Kidney glomerular epithelial cell (primary cell): Measurements from ENCODE around the gene MED7.

Experiments
- DNase-seq: peaks from one replicate; lab custom pipeline; 2025; lab: John Stamatoyannopoulos, UW

Gene MED7

DNA sequence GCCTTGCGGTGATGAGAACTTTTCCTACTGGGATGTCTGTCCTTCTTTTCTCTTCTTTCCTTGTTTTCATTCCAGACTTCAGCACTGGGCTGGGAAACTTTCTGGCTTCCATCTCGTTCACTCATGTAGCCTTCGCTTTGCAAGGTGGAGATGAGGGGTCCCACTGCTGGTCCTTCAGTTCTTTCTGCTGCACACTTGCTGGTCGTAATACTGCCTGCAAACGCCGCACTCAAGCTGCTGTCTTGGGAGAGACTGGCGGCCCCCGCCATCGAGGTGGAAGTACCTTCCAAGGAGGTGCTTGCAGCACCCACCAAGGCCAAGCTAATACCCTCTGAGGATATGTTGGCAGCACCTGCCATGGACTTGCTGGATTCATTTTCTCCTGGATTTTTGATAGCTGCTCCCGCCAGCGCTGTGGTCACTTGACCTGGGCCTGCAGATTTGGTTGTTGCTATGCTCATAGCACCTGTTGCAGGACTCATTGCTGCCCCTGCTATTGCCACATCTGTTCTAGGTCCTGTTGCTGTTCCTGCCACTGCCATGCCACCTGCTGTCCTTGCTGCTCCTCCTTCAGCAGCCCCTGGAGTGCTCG, 20.4 kb upstream of the MED7 start:
- DNase-seq = no peak

DNA sequence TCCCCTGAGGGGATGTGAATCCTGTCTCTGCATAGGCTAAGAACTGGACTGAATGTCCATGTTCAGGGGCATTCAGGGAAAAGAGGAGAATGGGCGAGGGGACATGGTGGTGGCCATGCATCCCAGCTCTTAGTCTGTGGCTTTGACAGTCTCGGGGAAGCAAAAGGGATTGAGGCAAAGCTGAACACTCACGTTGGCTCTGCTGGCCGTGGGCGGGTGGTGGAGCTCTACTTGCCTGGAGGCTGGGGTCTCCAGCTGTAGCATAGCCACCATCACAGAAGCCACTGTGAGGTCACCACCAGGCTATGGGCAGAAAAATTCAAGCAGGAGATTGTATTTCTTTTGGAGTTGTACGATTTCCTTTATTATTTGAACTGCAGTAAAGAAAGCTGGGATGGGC, 19.3 kb upstream of the MED7 start:
- DNase-seq = no peak

DNA sequence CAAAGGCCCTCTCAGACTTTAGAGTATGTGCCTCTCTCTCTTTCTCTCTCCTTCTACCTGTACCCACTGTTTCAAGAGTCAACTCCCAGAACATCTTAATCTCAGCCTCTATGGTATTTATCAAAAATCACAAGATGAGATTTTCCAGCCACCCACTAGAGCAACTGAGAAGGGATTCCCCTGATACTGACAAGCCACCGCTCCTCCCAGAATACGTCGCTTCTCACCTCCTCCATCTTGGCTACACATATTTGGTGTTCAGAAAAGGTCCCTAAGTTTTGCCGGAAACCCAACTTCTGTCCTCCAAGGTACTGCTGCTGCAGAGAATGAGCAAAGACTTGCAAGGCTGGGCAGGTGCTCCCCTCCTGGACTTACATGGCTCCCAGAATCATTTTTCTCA, 17.3 kb upstream of the MED7 start:
- no peak for DNase-seq

DNA sequence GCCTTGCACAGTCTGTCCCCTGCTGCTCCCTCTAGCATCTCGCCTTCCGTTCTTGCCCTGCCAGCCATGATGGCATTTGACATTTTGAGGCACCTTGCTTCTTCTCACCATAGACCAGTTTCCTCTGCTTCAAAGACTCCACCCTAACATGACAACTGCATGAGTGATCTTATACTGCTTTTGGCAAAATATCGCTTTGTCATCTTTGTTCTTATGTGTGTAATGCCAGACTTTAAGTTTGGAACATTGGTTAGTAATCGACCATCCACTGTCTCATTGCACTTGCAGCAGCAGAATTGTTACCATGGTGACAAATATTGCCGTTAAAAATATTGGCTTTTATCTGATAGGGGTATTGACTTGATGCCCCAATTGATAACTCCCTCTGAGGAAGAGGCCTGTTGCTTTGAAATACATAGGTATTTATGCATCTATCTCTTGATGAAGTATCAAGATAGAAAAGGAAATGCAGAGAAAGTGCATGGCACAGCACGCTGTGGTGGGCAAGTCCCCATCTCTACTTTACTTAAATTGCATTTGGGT, 16.6 kb upstream of the MED7 start:
- no peak for DNase-seq

DNA sequence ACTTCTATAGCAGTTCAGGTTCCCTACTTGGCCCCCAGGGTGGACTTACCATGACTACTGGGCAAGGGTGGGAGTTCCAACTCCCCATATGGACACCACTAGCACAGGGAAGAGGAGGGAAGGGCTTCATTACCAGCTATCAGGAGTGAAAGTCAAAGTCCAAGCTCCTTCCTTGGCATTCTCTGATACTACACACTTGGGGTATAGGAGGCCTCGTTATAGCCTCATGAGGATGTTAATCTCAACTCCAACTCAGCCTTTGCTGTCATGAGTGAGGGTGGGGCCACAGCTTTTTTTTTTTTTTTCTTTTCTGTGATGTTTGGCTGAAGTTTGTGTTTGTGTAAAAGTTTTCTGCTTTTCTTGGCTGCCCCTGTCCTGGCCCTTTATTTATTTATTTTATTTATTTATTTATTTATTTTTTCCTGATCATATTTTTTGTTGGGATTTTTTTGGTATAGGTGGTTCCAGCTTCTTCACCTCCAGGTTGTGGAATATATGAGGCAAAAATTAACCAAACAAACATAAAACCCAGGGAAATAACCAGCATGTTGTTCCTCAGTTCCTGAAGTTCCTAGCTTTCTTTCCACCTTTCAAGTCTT, 14.7 kb upstream of the MED7 start:
- DNase-seq = no peak

DNA sequence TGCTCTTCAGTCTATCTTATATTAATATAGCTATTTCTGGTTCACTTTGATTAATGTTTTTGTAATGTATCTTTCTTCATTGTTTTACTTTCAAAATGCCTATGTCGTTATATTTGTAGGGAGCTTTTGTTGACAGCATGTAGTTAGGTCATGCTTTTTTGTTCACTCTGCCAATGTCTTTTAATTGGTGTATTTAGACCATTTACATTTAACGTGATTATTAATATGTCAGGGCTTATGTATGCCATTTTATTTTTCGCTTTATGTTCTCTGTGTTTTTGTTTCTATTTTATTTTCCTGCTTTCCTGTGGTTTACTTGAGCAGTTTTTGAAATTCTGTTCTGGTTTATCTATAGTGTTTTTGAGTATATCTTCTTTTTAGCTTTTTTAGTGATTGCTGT, 12.6 kb upstream of the MED7 start:
- no peak for DNase-seq

DNA sequence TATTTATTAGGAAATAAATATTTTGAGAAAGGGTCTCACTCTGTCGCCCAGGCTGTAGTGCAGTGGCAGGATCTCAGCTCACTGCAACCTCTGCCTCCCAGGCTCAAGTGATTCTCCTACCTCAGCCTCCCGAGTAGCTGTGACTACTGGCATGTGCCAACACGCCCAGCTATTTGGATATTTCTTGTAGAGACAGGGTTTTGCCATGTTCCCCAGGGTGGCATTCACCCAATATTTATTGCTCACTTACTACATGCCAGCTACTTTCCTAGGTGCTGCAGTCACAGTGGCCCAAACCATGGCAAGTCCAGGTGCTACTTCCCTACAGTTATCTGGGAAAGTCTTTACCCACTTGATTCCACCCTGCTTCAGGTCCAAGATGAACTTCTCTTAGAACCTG, 8.3 kb upstream of the MED7 start:
- no peak for DNase-seq

DNA sequence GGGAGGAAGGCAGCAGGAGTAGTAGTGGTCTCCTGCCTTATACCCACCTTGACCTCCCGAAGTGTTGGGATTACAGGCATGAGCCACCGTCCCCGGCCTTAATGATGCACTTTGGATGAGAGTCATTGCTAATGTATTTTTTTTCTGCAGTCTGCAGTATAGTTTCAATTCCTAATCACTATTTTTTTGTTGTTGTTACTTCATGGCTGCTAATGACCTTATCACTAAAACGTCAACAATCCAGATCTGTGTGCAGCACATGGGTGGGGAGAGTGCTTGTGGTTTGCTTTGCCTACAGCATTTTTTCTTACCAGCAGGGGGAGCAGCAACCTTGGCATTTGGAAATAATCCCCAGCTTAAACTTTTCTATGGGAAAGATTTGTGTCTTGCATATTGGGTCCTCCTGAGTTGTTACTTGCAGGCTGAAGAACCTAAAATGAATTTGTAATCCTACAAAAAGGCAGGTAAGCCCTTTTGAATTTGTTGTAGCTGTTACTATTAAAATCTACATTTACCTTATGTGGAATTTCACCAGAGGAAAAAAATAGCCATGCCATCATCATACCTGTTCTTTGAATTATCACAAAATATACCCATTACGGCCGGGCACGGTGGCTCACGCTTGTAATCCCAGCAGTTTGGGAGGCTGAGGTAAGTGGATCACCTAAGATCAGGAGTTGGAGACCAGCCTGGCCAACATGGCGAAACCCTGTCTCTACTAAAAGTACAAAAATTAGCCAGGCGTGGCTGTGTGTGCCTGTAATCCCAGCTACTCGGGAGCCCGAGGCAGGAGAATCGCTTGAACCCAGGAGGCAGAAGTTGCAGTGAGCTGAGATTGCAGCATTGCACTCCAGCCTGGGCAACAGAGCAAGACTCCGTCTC, 6.3 kb upstream of the MED7 start:
- DNase-seq = peak; percentile 63

DNA sequence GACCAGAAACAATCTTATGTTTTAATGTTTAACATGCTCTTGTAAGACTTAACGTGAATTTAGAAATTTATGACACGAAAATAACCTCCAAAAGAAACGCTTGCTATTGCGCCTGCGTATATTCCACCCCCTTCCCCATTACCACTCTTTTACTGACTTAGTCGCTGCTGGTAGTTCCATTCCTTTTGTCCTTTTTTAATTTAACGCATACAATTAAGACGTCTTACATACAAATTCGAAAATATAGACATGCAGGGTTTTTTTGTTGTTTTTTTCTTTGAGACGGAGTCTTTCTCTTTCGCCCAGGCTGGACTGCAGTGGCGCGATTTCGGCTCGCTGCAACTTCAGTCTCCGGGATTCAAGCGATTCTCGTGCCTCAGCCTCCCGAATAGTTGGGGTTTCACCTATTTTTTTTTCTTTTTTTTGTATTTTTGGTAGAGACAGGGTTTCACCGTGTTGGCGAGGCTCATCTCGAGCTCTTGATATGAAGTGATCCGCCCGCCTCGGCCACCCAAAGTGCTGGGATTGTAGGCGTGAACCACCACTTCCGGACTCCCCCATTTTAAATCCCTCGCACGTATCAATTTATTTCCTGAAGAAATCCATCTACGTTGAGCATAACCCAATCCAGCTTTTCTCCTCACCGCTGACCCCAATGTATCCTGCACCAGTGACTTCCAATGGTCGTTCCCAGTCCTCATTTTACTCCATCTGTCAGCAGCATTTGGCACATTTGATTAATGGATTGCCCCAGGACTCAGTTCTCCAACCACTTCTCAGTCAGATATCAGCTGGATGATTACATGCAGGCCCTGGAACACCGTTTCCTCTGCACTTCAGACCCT, 684 bp upstream of the MED7 start:
- DNase-seq = no peak

DNA sequence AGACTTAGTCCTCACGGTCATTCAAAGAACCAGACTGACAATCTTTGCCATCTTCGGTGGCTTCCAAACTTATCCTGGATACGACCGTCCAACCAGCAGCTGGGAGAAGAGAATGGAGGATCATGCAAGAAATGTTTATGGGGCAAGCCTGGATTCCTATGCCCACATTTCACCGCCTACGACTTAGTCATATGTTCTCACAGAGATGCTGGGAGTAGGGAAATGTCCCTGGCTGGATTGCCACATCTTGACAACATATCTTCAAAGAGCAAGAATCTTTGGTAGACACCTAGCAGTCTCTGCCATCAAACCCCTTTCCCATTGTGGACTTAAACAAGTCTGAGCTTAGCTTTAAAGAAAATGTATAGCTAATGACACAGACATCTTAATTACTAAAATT, 5.0 kb downstream of the MED7 start:
- no peak for DNase-seq

DNA sequence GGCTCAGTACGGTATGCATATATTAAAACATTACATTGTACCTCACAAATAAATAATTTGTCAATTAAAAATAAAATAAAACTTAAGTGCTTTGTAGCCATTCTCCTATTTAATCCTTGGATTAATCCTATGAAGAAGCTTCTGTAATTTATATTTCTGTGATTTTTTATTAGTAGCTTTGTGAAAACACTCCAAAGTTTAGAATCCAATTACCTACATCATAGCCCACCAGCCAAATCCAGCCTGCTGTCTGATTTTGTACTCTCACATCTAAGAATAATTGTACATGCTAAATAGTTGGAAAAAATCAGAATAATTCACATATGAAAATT, 10.4 kb downstream of the MED7 start:
- DNase-seq = no peak

DNA sequence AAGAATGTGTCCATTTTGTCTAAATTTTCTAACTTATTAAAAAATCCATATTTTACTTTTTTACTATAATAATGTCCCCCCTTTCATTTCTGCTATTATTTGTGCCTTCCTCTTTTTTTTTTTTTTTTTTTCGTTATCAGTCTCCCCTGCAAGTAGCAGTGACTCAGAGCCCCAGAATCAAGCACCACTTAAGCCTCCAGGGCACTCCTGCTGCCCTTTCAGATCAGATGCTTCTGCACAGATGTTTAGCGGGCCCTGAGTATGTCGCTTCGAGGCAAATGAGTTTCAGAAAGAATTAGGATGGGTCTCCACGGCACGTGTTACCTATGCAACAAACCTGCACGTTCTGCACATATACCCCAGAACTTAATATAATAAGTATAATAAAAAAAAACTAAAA, 11.7 kb downstream of the MED7 start:
- no peak for DNase-seq

DNA sequence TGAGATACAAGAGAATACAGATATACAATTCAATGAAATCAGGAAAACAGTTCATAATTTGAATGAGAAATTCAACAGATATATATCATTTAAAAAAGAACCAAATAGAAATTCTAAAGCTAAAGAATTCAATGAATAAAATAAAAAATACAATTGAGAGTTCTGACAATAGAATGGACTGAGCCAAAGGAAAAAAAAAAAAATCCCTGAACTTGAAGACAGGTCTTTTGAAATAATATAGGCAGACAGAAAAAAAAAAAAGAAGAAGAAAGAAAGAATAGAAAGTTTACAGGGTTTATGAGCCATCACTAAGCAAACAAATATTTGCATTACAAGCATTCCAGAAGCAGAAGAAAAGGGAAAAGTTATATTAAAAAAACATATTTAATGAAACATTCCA, 21.0 kb downstream of the MED7 start:
- DNase-seq = no peak

DNA sequence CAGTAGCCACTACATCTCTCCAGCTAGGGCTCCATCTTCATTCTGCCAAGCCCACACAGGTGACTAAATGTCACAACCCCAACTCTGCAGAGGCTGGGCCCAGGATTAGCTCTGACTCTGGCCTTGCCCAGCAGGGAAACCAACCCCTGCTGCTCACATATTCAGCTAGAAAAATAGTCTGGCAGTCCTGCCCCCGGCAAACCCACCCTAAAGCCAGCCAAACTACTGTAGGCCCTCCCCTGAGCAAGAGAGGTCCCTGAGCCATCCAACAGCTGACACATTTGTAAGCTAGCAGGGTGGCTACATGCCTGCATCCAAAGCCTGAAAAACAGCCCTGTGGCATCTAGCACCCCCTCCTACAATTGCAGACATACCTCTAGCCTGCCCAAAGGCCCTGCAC, 22.6 kb downstream of the MED7 start:
- DNase-seq = no peak

DNA sequence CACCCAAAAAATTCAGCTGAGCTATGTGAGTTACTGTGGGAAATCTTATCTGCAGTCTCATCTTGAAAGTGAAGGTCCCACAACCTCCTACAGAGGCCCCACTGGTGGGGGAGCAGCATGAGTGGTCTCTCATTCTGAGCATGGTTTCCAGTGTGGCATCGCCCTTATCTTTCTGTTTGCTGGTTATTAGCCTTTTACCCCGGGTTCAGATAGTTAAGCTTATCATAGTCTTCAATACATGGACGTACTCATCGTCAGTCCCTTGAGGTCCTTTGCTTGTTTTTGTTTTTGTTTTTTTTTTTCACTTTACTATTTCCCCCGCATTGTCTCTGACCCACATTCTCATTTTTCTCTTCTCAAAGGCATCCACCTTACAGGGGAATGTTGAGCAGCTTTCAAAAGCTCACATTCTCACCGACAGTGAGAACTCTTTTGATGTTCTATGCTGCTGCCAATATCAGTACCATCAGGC, 26.1 kb downstream of the MED7 start:
- DNase-seq = no peak

DNA sequence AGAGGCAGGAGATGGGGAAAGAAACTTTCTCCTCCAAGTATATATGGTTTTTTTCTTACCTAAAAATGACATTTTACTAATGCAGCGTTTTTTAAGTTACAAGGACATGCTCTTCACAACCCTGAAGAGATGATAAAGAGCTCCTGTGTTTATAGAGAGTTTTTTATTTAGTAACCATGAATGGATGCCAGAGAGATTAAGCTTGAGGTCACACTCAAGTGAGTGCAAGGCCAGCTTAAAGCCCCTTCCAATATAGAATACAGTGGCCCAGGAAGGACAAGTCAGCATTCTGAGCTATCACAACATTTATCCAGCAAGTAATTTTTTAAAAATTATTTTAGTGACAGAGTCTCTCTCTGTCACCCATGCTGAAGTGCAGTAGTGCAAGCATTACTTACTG, 27.2 kb downstream of the MED7 start:
- no peak for DNase-seq

DNA sequence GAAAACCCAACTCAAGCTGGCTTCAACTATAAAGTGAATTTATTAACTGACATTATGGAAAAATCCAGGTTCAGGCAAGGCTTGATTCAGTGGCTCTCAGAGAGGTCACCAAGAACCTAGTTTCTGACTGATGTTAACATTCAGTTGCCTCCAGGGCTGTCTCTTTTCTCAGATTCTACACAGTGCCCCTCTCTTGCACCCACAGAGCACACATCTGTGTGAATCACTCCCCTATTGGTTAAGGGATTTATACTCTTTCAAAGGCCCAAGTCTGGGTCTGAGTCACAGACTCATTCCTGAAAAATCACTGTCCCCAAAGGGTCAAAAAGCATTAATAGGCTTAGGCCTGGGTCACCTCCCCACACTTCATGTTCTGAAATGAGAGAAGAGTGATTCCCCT, 27.7 kb downstream of the MED7 start:
- DNase-seq = no peak

DNA sequence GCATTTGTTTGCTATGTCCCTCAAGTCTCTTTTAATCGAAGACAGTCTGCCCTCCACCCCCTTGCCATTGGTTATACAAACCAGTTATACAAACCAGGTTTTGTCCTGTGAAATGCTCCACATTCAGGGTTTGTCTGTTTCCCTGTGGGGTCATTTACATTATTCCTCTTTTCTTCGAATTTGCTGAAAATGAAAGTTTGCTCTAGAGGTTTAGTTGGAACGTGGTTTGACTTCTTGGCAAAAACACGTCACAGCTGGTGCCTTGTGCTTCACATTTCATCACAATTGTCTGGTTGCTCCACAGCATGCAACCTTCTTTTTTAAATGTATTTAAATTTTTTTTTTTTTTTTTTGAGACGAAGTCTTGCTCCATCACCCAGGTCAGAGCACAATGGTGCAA, 29.7 kb downstream of the MED7 start:
- no peak for DNase-seq

DNA sequence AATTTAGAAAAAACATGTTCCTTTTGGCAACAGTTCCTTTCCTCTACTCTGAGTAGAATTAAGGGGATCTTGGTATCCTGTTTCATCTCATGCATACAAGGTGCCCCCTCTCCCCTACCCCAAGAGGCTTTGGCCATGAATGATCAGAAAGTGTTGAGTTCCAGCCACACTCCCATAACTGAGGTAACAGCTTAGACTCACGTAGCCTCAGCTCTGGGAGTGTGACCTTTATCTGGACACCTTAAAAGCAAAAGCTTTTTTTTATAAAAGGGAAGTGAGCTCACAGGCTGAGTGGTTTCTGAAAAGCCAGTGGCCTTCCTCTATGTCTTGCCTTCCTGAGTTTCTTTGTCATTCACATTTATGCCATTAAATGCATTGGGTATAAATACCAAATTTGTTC, 32.9 kb downstream of the MED7 start:
- DNase-seq = no peak

DNA sequence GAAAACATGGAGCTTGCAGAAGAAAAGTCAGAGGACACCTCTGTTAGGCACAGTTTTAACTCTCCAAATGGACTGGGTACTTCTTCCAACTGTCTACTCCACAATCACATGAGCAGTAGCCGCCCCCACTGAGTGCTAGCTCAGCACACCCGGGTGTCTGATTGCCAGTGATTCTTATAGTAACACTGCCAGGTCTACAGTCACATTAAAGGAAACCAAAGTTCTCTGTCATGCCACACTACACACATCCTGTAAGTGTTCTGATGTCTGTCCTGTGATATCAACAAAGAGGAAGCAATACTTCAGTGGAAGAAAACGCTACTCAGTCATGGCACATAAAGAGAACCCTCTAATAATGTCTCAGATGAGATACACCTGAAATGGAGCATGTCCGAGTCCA, 33.7 kb downstream of the MED7 start, which contains the start of gene HAVCR2:
TSS of gene HAVCR2 (minus strand) at position 69 of the 400 bp plus-strand sequence. CDS start at position 8, 61 bp downstream.
- DNase-seq = no peak

DNA sequence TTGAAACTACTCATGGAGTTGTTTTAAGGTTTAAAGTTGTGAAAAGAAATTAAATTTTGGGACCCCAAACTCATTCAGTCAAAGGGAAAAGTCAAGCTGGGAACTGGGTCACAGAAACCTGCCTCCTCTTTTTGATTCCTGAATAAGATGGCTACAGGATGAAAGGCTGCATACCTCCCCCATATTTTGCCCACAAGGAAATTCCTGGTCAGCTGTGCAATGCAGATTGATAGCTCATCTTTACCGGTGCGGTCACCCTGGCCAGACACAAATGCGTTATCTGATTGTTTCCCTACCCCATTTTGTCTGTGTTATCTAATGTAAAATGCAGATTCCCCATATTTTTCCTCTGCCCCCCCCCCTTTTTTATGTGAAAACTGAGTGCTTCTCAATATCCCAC, 35.2 kb downstream of the MED7 start:
- peak; percentile 29 for DNase-seq
